ENCODE data around the gene C3orf20. TPM values are rescaled to one million over a fixed set of nuclear protein-coding genes. Genes with fewer than 3 reads are reported as not detected.

Gene C3orf20
- not detected for total RNA-seq

GRCh38 chr3:14674841-14675240, at the start of gene C3orf20:
TSS of gene C3orf20 (plus strand) at chr3:14675141. CDS start at chr3:14682714, 7,573 bp downstream.

GRCh38 chr3:14651440-14652251, 23.3 kb upstream of the C3orf20 start, which contains the start of gene CCDC174:
TSS of gene CCDC174 (plus strand) at chr3:14651762. CDS start at chr3:14651837, 75 bp downstream.

GRCh38 chr3:14818804-14819500, 144.0 kb downstream of the C3orf20 start, which contains the start of gene FGD5:
TSS of gene FGD5 (plus strand) at chr3:14818962. CDS start at chr3:14819072, 110 bp downstream.

Other genes starting within 250 kb of the C3orf20 start
- gene GRIP2, start 134.8 kb upstream of the C3orf20 start, total RNA-seq, result not detected
- 1 to 10 TPM; 6.3 to 8.3 TPM for gene CCDC174, start 23.4 kb upstream of the C3orf20 start, total RNA-seq
- not detected for gene FGD5, start 143.8 kb downstream of the C3orf20 start, total RNA-seq